ENCODE results near the gene GLCE.

GLCE gene

GRCh38 chr15:69154078-69154477 is 6.4 kb upstream of the GLCE start:
- H3K36me3 ChIP-seq (replicated peaks in 1 of 2; ENCODE audit: control insufficient read depth in 2 of 2, insufficient read depth in 2 of 2, low read length in 2 of 2), result no peaks in the 10 kb centered on the region
- H4K8ac ChIP-seq (ENCODE audit: low read depth, low read length), result no peak overlapping the region
- no peaks in the 10 kb centered on the region for H3K79me1 ChIP-seq (ENCODE audit: low read depth, low read length)
- H3K9ac ChIP-seq (ENCODE audit: low read depth, low read length, poor library complexity), result no peak overlapping the region
- no peaks in the 10 kb centered on the region for H3K4me1 ChIP-seq (ENCODE audit: control insufficient read depth in 2 of 2, insufficient read depth in 1 of 2, low read depth in 1 of 2, low read length in 2 of 2)
- H2AK5ac ChIP-seq (ENCODE audit: low read depth, low read length), result no peak overlapping the region
- no peak for DNase-seq (ENCODE audit: low spot score)
- H2BK12ac ChIP-seq (ENCODE audit: low read length), result no peak overlapping the region
- no peak overlapping the region for H3K27ac ChIP-seq (replicated peaks; ENCODE audit: low read length)
- peaks cover 0 to 51% (median 3%) of the 10 kb centered on the region in 3 experiments for H3K27me3 ChIP-seq (ENCODE audit: control insufficient read depth in 3 of 3, insufficient read depth in 3 of 3, low read depth in 1 of 3, low read length in 3 of 3)
- H3K18ac ChIP-seq (ENCODE audit: low read length), result no peak overlapping the region
- no peak overlapping the region for H2BK120ac ChIP-seq (ENCODE audit: low read depth, low read length)
- no peak overlapping the region for H3K23ac ChIP-seq (ENCODE audit: low read depth, low read length, poor library complexity)
- no peak overlapping the region for H4K91ac ChIP-seq (ENCODE audit: low read depth, low read length, poor library complexity)
- no peak overlapping the region for H2BK15ac ChIP-seq (ENCODE audit: low read length)
- H3K4ac ChIP-seq (ENCODE audit: low read length), result no peak overlapping the region
- H3K4me3 ChIP-seq (ENCODE audit: low read length in 2 of 2), result no peak overlapping the region
- no peak overlapping the region for H3K14ac ChIP-seq (ENCODE audit: low read length)
- no peaks in the 10 kb centered on the region for H3K9me3 ChIP-seq (replicated peaks in 1 of 2; ENCODE audit: control insufficient read depth in 2 of 2, insufficient read depth in 1 of 2, low read depth in 1 of 2, low read length in 2 of 2)
- no peak overlapping the region for H2AFZ ChIP-seq (ENCODE audit: low read length)
- no peak overlapping the region for H2BK5ac ChIP-seq (ENCODE audit: low read length)
- no peak overlapping the region for H3K4me2 ChIP-seq (ENCODE audit: insufficient read depth, low read length, poor library complexity, severe bottlenecking)

GRCh38 chr15:69154684-69155083 is 5.8 kb upstream of the GLCE start:
- H2BK120ac ChIP-seq (ENCODE audit: low read depth, low read length), result no peak overlapping the region
- no peak overlapping the region for H2BK15ac ChIP-seq (ENCODE audit: low read length)
- DNase-seq (ENCODE audit: low spot score), result no peak
- no peaks in the 10 kb centered on the region for H3K9me3 ChIP-seq (replicated peaks in 1 of 2; ENCODE audit: control insufficient read depth in 2 of 2, insufficient read depth in 1 of 2, low read depth in 1 of 2, low read length in 2 of 2)
- H3K14ac ChIP-seq (ENCODE audit: low read length), result no peak overlapping the region
- no peaks in the 10 kb centered on the region for H3K36me3 ChIP-seq (replicated peaks in 1 of 2; ENCODE audit: control insufficient read depth in 2 of 2, insufficient read depth in 2 of 2, low read length in 2 of 2)
- no peak overlapping the region for H3K4me3 ChIP-seq (ENCODE audit: low read length in 2 of 2)
- no peak overlapping the region for H3K27ac ChIP-seq (replicated peaks; ENCODE audit: low read length)
- H3K4me2 ChIP-seq (ENCODE audit: insufficient read depth, low read length, poor library complexity, severe bottlenecking), result no peak overlapping the region
- no peaks in the 10 kb centered on the region for H3K79me1 ChIP-seq (ENCODE audit: low read depth, low read length)
- no peak overlapping the region for H4K8ac ChIP-seq (ENCODE audit: low read depth, low read length)
- no CpG with 5 or more reads among the region's 4 CpGs for WGBS, 2 donors (ENCODE audit: extremely low coverage in 2 of 2, insufficient read length in 2 of 2, insufficient replicate concordance in 1 of 2)
- no peak overlapping the region for H3K4ac ChIP-seq (ENCODE audit: low read length)
- no peak overlapping the region for H2BK12ac ChIP-seq (ENCODE audit: low read length)
- no peak overlapping the region for H3K23ac ChIP-seq (ENCODE audit: low read depth, low read length, poor library complexity)
- H2AFZ ChIP-seq (ENCODE audit: low read length), result no peak overlapping the region
- peaks cover 0 to 53% (median 3%) of the 10 kb centered on the region in 3 experiments for H3K27me3 ChIP-seq (ENCODE audit: control insufficient read depth in 3 of 3, insufficient read depth in 3 of 3, low read depth in 1 of 3, low read length in 3 of 3)
- no peak overlapping the region for H4K91ac ChIP-seq (ENCODE audit: low read depth, low read length, poor library complexity)
- no peak overlapping the region for H3K9ac ChIP-seq (ENCODE audit: low read depth, low read length, poor library complexity)
- no peak overlapping the region for H3K18ac ChIP-seq (ENCODE audit: low read length)
- H2BK5ac ChIP-seq (ENCODE audit: low read length), result no peak overlapping the region
- H3K4me1 ChIP-seq (ENCODE audit: control insufficient read depth in 2 of 2, insufficient read depth in 1 of 2, low read depth in 1 of 2, low read length in 2 of 2), result no peaks in the 10 kb centered on the region
- H2AK5ac ChIP-seq (ENCODE audit: low read depth, low read length), result no peak overlapping the region

- no peaks in the 10 kb centered on the region for H3K79me1 ChIP-seq (ENCODE audit: low read depth, low read length)
- no peak overlapping the region for H3K9ac ChIP-seq (ENCODE audit: low read depth, low read length, poor library complexity)
- no peak overlapping the region for H3K14ac ChIP-seq (ENCODE audit: low read length)
- no peak overlapping the region for H2BK120ac ChIP-seq (ENCODE audit: low read depth, low read length)
- H3K4me3 ChIP-seq (ENCODE audit: low read length in 2 of 2), result no peak overlapping the region
- no peaks in the 10 kb centered on the region for H3K36me3 ChIP-seq (replicated peaks in 1 of 2; ENCODE audit: control insufficient read depth in 2 of 2, insufficient read depth in 2 of 2, low read length in 2 of 2)
- no peak overlapping the region for H2BK5ac ChIP-seq (ENCODE audit: low read length)
- WGBS, 2 donors (ENCODE audit: extremely low coverage in 2 of 2, insufficient read length in 2 of 2, insufficient replicate concordance in 1 of 2), result no CpG with 5 or more reads among the region's 6 CpGs
- H3K18ac ChIP-seq (ENCODE audit: low read length), result no peak overlapping the region
- no peak overlapping the region for H2AK5ac ChIP-seq (ENCODE audit: low read depth, low read length)
- H3K4me1 ChIP-seq (ENCODE audit: control insufficient read depth in 2 of 2, insufficient read depth in 1 of 2, low read depth in 1 of 2, low read length in 2 of 2), result peaks cover 2 to 4% of the 10 kb centered on the region in 2 donors
- H2BK15ac ChIP-seq (ENCODE audit: low read length), result no peak overlapping the region
- no peak overlapping the region for H4K8ac ChIP-seq (ENCODE audit: low read depth, low read length)
- no peak overlapping the region for H3K27ac ChIP-seq (replicated peaks; ENCODE audit: low read length)
- H3K9me3 ChIP-seq (replicated peaks in 1 of 2; ENCODE audit: control insufficient read depth in 2 of 2, insufficient read depth in 1 of 2, low read depth in 1 of 2, low read length in 2 of 2), result no peaks in the 10 kb centered on the region
- no peak overlapping the region for H3K4me2 ChIP-seq (ENCODE audit: insufficient read depth, low read length, poor library complexity, severe bottlenecking)
- H2BK12ac ChIP-seq (ENCODE audit: low read length), result no peak overlapping the region
- no peak overlapping the region for H4K91ac ChIP-seq (ENCODE audit: low read depth, low read length, poor library complexity)
- H2AFZ ChIP-seq (ENCODE audit: low read length), result no peak overlapping the region
- peaks cover 0 to 43% (median 2%) of the 10 kb centered on the region in 3 experiments for H3K27me3 ChIP-seq (ENCODE audit: control insufficient read depth in 3 of 3, insufficient read depth in 3 of 3, low read depth in 1 of 3, low read length in 3 of 3)
- DNase-seq (ENCODE audit: low spot score), result no peak
- H3K4ac ChIP-seq (ENCODE audit: low read length), result no peak overlapping the region
- H3K23ac ChIP-seq (ENCODE audit: low read depth, low read length, poor library complexity), result no peak overlapping the region
Measured at GRCh38 chr15:69156736-69157381, 3.6 kb upstream of the GLCE start.

- Histone ChIP-seq H4K91ac (ENCODE audit: low read depth, low read length, poor library complexity) (no peak overlapping the region), H3K36me3 (replicated peaks in 1 of 2; ENCODE audit: control insufficient read depth in 2 of 2, insufficient read depth in 2 of 2, low read length in 2 of 2) (no peaks in the 10 kb centered on the region), H3K27ac (replicated peaks; ENCODE audit: low read length) (no peak overlapping the region), H3K4me2 (ENCODE audit: insufficient read depth, low read length, poor library complexity, severe bottlenecking) (no peak overlapping the region), H3K79me1 (ENCODE audit: low read depth, low read length) (no peaks in the 10 kb centered on the region), H3K9me3 (replicated peaks in 1 of 2; ENCODE audit: control insufficient read depth in 2 of 2, insufficient read depth in 1 of 2, low read depth in 1 of 2, low read length in 2 of 2) (no peaks in the 10 kb centered on the region), H3K14ac (ENCODE audit: low read length) (no peak overlapping the region), H3K4me3 (ENCODE audit: low read length in 2 of 2) (no peak overlapping the region), H3K27me3 (ENCODE audit: control insufficient read depth in 3 of 3, insufficient read depth in 3 of 3, low read depth in 1 of 3, low read length in 3 of 3) (peaks cover 0 to 36% (median 2%) of the 10 kb centered on the region in 3 experiments), H2BK5ac (ENCODE audit: low read length) (no peak overlapping the region), H2BK120ac (ENCODE audit: low read depth, low read length) (no peak overlapping the region), H2BK15ac (ENCODE audit: low read length) (no peak overlapping the region), H3K18ac (ENCODE audit: low read length) (no peak overlapping the region), H4K8ac (ENCODE audit: low read depth, low read length) (no peak overlapping the region), H2AFZ (ENCODE audit: low read length) (no peak overlapping the region), H2AK5ac (ENCODE audit: low read depth, low read length) (no peak overlapping the region), H3K4ac (ENCODE audit: low read length) (no peak overlapping the region), H3K4me1 (ENCODE audit: control insufficient read depth in 2 of 2, insufficient read depth in 1 of 2, low read depth in 1 of 2, low read length in 2 of 2) (peaks cover 4 to 7% of the 10 kb centered on the region in 2 donors), H3K9ac (ENCODE audit: low read depth, low read length, poor library complexity) (no peak overlapping the region), H3K23ac (ENCODE audit: low read depth, low read length, poor library complexity) (no peak overlapping the region), H2BK12ac (ENCODE audit: low read length) (no peak overlapping the region)
- DNase-seq (ENCODE audit: low spot score), result no peak
- WGBS, 2 donors (ENCODE audit: extremely low coverage in 2 of 2, insufficient read length in 2 of 2, insufficient replicate concordance in 1 of 2), result no CpG with 5 or more reads among the region's 6 CpGs
Measured at GRCh38 chr15:69158201-69158842, 2.1 kb upstream of the GLCE start.

All from neuronal stem cell (in vitro differentiated cells).